ENCODE data around the gene FBXO45.
"Not testable (repeated sequence)": the region's sequence is repeated elsewhere in the genome, so short reads cannot be mapped to it uniquely, and the experiment has no call there.

Gene FBXO45

DNA sequence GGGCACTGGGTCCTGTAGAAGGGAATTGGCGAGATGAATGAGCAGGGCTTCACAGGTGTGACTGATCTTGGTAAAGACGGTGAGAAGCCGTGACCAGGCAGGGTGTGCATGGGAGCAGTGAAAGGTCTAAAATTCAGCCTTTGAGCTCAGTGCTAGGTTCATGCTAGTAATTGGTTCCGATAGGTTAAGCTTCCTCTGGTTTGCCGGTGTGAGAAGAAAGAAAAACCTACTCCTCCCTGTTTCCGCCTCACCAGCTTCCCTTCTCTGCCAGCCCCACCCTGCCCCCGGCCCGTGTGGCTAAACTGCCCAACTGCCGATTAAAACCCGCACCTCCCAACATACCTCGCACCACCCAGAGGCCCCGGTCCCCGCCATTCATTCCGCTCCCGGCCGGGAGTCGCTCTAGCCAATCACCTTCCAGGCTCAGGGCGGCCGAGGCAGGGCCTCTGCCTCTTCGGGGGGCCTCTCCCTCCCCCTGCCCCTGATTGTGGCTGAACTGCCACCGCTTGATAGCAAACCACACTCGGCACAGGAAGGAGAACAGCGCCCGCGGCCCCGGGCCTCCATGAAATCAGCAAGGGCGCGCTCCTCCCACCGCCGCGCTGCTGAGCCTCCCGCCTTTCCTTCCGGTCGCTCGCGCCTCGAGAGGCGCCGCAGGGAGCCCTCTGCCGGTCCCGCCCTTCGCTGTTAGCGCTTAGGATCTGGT, 63.7 kb downstream of the FBXO45 start:
- H3K4me1 ChIP-seq: peaks cover 2% of the 10 kb centered on the region; the same call in 1 of the 2 replicates
- peak overlapping the region; percentile 65 for H3K4me3 ChIP-seq (ENCODE audit: low read depth, low read length)
- no peaks in the 10 kb centered on the region for H3K9me3 ChIP-seq
- DNase-seq: peak; percentile 85
- no peaks in the 10 kb centered on the region for H3K36me3 ChIP-seq
- H3K27me3 ChIP-seq: no peaks in the 10 kb centered on the region
- TF ChIP-seq, protein P1, sequence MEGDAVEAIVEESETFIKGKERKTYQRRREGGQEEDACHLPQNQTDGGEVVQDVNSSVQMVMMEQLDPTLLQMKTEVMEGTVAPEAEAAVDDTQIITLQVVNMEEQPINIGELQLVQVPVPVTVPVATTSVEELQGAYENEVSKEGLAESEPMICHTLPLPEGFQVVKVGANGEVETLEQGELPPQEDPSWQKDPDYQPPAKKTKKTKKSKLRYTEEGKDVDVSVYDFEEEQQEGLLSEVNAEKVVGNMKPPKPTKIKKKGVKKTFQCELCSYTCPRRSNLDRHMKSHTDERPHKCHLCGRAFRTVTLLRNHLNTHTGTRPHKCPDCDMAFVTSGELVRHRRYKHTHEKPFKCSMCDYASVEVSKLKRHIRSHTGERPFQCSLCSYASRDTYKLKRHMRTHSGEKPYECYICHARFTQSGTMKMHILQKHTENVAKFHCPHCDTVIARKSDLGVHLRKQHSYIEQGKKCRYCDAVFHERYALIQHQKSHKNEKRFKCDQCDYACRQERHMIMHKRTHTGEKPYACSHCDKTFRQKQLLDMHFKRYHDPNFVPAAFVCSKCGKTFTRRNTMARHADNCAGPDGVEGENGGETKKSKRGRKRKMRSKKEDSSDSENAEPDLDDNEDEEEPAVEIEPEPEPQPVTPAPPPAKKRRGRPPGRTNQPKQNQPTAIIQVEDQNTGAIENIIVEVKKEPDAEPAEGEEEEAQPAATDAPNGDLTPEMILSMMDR (IDR thresholded peaks at IDR 0.05; ENCODE audit: low read depth, low read length): peak; percentile 16; the same call in 1 of the 2 replicates

DNA sequence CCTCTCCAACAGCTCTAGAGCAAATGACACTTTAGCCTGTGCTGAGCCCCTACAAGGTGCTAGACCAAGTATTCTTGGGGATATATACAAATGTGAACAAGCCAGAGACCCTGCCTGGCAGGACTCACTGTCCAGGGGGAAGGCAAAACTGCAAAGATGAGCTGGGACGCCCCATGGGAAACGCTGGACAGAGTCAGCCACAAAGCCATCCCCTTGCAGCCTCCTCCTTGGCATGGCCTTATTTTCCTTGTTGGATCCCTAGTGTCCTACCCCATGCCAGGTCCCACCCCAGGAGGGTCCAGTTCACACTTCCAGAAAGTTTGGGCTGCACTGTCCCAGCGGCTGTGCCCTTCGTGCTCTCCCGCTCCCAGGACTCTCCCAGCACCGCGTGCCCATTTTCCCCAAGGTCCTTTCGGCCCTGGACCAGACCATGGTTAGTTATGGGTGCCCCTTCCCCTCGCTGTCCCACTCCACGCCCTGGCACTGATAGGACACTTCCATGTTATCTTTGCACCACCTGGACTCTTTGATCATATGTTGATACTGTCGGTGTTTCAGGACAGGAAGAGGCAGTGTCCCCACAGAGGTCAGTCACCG, 65.2 kb downstream of the FBXO45 start:
- no peak overlapping the region for H3K4me3 ChIP-seq (ENCODE audit: low read depth, low read length)
- TF ChIP-seq, protein P1 (IDR thresholded peaks at IDR 0.05; ENCODE audit: low read depth, low read length): no peak
- H3K27me3 ChIP-seq: no peaks in the 10 kb centered on the region
- H3K4me1 ChIP-seq: peaks cover 2% of the 10 kb centered on the region; the same call in 1 of the 2 replicates
- no peaks in the 10 kb centered on the region for H3K36me3 ChIP-seq
- H3K9me3 ChIP-seq: no peaks in the 10 kb centered on the region
- no peak for DNase-seq

DNA sequence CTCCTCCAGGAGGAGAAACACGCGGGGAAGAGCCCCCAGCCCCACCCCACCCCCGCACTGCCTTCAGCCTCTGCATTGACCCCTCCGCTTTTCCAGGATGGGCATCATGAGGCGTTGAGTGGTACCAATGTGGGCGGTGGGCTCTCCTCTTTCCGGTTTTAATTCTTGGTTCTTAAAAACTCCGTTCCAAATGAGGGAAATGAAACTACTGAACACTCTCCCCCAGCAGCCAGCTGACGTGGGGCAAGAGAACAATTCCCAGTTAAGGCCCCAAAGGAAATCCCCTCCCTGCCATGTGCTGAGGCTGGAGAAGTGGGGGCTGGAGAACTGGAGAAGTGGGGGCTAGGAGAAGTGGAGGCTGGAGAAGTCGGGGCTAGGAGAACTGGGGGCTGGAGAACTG, 65.8 kb downstream of the FBXO45 start:
- TF ChIP-seq, protein P1 (IDR thresholded peaks at IDR 0.05; ENCODE audit: low read depth, low read length): no peak
- no peaks in the 10 kb centered on the region for H3K36me3 ChIP-seq
- no peaks in the 10 kb centered on the region for H3K9me3 ChIP-seq
- no peak for DNase-seq
- no peak overlapping the region for H3K4me3 ChIP-seq (ENCODE audit: low read depth, low read length)
- H3K27me3 ChIP-seq: no peaks in the 10 kb centered on the region
- peaks cover 2% of the 10 kb centered on the region; the same call in 1 of the 2 replicates for H3K4me1 ChIP-seq

DNA sequence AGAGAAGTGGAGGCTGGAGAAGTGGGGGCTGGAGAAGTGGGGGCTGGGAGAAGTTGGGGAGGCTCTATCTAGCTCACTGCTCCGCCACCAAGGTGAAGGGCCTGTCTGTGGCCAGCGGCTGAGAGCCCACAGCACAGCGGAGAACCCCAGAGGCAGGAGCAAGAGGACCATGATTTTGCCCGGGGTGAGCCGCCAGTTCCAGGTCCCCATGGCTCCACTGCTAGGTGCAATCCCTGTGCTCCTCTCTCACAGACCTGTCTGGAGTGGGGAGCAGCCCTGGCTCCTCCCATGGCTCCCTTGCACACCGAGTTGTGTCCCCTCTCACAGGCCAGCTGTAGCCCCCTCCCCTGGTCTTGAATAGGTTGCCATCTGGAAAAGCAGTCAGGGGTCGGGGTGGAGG, 66.4 kb downstream of the FBXO45 start:
- H3K9me3 ChIP-seq: no peaks in the 10 kb centered on the region
- no peaks in the 10 kb centered on the region for H3K27me3 ChIP-seq
- DNase-seq: no peak
- TF ChIP-seq, protein P1 (IDR thresholded peaks at IDR 0.05; ENCODE audit: low read depth, low read length): no peak
- H3K36me3 ChIP-seq: no peaks in the 10 kb centered on the region
- H3K4me3 ChIP-seq (ENCODE audit: low read depth, low read length): no peak overlapping the region
- peaks cover 2% of the 10 kb centered on the region; the same call in 1 of the 2 replicates for H3K4me1 ChIP-seq

DNA sequence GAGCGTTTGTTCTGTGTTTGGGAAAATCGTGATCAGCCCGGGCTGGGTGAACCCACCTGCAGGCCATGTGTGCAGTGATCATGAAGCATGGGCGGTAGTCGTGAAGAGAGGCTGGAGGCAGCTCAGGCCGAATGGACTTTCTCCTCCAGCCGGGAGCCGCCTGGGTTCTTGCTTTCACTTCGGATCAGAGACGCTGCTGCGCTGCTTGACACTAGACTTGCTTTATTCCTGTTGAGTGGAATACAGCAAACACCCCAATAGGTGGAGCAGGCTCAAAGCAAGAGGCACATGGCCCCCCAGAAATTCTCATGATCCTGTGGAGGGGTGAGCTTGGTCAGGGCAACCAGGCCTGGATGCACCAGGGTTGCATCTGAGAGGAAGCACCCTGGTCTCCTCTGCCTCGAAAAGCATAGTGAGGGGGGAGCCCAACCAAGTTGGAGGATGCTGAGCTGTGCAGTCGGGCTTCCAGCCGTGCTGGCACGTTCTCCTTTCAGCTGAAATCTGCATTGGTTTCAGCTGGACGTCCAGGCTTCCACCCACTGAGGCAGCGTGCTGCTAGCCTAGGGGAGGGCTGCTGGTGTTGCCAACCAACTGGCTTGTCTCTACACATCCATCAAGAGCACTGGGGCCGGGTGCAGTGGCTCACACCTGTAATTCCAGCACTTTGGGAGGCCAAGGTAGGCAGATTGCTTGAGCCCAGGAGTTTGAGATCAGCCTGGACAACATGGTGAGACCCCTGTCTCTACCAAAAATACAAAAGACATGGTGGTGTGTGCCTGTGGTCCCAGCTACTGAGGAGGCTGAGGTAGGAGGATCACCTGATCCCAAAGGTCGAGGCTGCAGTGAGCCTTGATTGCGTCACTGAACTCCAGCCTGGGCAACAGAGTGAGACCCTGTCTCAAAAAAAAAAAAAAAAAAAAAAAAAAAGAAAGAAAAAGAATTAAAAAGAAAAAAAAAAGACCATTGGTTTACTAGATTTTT, 68.2 kb downstream of the FBXO45 start:
- H3K4me1 ChIP-seq: peaks cover 2% of the 10 kb centered on the region; the same call in 1 of the 2 replicates
- no peak for DNase-seq

DNA sequence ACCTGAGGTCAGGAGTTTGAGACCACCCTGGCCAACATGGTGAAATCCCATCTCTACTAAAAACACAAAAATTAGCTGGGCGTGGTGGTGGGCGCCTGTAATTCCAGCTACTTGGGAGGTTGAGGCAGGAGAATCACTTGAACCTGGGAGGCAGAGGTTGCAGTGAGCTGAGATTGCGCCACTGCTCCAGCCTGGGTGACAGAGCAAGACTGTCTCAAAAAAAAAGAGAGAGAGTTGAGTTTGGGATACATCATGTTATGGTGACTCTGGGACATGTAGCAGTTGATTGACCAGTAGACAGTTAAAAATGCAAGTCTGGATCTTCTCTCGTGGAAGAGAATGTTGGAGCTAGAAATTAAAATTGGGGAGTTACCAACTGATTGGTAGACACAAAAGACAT, 69.5 kb downstream of the FBXO45 start:
- not testable (repeated sequence) for H3K4me1 ChIP-seq; H3K36me3 ChIP-seq; H3K27me3 ChIP-seq; H3K9me3 ChIP-seq; H3K4me3 ChIP-seq (ENCODE audit: low read depth, low read length); DNase-seq

More for the DNA sequence above, 68.2 kb downstream of the FBXO45 start:
- Histone ChIP-seq H3K9me3 (no peaks in the 10 kb centered on the region), H3K27me3 (no peaks in the 10 kb centered on the region), H3K36me3 (no peaks in the 10 kb centered on the region), H3K4me3 (ENCODE audit: low read depth, low read length) (no peak overlapping the region)
- TF ChIP-seq, protein P1 (IDR thresholded peaks at IDR 0.05; ENCODE audit: low read depth, low read length): no peak
